Measurements from ENCODE around the gene CATSPERE.
"Not testable (repeated sequence)": the region's sequence is repeated elsewhere in the genome, so short reads cannot be mapped to it uniquely, and the experiment has no call there.

Gene CATSPERE

DNA sequence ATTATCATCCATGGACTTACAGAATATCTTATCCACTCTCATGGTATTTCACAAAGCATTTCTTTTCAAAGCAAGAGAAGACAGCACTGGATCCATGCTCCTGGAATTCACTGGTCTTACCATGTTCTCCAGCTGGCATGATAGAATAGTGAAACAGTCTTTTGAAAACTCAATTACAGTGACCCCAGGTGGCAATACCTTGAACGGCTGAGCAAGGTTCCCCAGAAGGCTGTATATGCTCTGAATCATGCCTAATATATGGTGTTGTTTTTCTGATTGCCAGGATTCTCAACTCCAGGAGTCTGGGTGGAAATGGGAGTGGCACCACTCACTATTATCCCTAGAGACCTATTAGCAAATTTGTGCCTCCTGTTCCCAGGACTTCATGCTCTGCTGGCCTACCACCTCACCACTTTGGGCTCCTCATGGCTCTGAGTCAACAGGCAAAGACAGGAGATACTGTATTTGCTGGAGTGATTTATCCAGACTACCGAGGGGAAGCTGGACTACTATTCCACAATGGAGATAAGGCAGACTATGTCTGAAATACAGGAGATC, 87.6 kb downstream of the CATSPERE start:
- DNase-seq = no peak

GRCh38 chr1:244552336-244552735, 91.3 kb downstream of the CATSPERE start:
- DNase-seq = no peak

GRCh38 chr1:244556263-244556662, 95.2 kb downstream of the CATSPERE start:
- no peak for DNase-seq

DNA sequence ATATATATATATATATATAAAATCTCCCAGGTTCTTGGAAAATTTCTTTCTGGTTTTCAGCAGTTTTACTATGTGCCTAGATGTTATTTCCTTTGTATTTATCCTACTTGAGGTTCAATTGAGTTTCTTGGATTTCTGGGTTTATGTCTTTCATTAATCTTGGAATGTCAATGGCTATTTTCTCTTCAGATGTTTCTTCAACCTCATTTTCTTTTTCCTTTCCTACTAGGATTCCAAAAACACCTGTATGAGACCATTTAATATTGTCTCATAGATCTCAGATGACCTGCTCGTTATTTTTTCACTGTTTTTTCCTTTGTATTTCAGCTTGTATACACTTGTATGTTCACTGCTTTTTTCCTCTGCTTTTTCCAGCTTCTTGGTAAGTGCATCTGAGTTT, 96.5 kb downstream of the CATSPERE start:
- DNase-seq = no peak

GRCh38 chr1:244559561-244559960, 98.5 kb downstream of the CATSPERE start:
- no peak for DNase-seq

GRCh38 chr1:244562877-244563276, 101.8 kb downstream of the CATSPERE start:
- DNase-seq = not testable (repeated sequence)

DNA sequence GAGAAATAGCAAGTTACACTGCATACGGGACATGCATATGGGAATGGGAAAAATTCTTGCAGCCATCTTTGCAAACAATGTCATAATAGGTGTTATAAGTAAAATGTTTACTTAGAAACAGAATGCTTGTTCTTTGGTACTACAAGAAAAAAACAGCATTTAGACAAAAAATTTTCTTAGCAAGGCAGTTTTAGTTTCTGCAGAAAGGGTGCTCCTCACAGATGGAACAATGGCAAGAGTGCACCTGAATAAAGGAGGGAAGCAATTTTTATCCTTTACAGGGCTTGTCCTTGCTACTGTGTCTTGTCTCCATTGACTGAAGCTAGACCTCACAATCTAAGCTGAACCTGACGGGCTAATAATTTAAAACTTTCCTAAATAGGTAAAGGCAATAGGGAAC, 112.7 kb downstream of the CATSPERE start:
- no peak for DNase-seq

DNA sequence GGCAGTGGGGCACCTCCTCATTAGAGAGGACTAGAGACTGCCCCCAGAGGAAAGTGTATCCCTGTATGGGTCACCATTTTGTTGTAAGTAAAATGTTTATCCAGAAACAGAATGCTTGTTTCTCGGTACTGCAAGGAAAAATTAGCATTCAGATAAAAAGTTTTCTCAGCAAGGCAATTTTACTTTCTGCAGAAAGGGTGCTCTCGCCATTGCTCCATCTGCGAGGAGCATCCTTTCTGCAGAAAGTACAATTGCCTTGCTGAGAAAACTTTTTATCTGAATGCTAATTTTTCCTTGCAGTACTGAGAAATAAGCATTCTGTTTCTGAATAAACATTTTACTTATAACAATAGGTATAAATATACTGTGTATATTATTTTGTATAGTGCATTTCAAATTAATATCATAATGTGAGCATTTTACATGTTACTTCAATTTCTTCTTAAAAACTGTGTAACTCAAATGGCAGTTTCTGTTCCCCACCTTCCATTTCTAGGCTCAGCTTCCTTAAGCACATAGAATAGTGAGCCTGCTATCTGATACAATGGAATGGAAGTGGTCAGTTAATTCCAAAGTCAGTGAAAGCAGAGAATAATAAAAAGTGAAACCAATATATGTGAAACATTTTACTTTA, 115.3 kb downstream of the CATSPERE start:
- peak; percentile 7 to 24 (median 16) for DNase-seq

- not testable (repeated sequence) for DNase-seq
Measured at GRCh38 chr1:244578205-244578604, 117.1 kb downstream of the CATSPERE start.

GRCh38 chr1:244583358-244583982, 122.4 kb downstream of the CATSPERE start:
- no peak for DNase-seq

DNA sequence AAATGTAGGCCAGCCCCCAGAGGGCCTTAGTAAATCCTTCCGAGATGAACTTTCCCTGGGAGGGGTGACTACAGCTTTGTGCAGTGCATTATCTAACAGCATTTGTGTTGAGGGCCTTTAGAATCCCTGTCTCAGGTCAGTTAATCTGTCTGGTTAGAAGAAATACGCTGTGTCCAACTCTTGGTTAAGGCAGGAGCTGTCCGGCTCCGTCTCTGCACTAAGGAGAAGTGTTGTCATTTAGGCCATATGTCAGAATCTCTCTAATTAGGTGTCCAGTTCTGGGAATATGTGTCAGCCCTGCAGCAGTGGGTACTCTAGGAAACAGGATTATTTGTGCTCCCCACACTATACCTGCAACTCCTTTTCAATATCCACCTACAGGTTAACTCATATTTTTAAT, 124.8 kb downstream of the CATSPERE start:
- DNase-seq = no peak

DNA sequence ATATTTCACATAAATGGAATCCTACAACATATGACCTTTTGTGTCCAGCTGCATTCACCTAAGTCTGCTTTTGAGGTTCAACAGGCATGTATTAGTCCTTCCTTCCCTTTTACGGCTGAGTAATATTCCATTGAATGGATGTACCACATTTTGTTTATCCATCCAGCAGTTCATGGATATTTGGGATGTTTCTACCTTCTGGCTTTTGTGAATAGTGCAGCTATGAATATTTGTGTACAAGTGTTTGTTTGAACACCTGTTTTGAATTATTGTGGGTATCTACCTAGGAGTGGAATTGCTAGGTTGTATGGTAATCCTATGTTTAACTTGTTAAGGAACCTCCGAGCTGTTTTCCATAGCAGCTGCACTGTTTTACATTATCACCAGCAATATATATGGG, 129.6 kb downstream of the CATSPERE start:
- DNase-seq = no peak

DNA sequence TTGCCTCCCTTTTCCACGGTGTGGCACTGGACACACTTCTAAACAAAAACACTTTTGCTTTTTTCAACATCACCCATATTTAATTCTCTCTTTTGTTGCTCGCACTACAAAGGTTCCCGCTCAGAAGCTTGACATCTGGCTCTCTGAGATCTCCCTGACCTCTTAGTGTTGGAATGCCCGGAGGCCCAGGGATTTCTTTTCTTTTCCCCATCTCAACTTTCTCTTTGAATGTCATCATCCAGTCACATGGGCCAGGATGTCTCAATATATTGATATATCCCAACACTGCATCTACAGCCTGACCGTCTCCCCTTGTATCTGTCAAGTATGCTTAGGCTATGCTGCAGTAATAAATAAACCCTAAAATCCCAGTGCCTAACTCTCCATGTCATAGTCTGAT, 137.5 kb downstream of the CATSPERE start:
- DNase-seq = no peak

DNA sequence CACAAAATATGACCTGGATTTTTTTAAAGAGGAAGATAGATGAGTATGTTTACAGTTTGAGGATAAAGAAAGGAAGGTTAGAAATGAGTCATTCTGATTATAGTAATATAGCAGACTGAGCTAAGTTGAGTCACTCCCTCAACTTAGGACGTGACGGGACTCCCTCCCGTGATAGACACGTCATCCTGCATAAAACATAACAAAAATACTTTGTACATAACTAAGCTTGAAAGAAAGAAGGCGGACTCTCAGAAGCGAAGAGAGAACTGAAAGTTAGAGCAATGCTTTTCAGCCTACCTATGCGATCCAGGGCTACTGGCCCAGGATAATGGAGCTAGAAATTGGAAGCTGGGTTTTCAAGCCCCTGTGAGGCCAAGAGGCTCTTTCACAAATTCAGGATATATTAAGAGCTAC, 138.9 kb downstream of the CATSPERE start:
- peak; percentile 81 to 94 (median 86) for DNase-seq

- no peak for DNase-seq
Measured at GRCh38 chr1:244601336-244601735, 140.3 kb downstream of the CATSPERE start.

- DNase-seq = peak; percentile 33 to 77 (median 52)
Measured at GRCh38 chr1:244603498-244603897, 142.4 kb downstream of the CATSPERE start.

DNA sequence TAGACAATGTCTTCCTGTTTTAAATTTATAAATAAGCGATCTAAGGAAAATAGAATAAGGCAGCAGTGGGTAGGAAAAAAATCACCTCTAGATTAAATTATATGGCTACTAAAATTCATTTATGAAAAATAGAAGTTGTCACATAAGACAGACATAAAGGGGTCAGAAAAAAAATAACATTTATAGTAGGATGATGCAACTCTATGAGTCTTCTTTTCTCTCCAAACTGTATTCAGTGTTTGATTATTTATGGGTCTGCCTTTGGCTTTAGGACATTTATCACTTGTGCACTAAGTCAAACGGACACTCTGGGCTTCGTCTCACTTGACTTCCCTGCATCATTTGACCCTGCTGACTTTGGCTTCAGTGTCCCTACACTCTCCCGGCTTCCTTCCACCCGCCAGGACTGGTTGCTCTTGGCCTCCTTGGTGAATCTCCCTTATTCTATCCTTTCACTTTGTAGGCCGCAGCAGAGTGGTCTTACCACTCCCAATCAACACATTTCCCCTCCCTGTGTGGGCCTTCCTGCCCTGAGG, 144.8 kb downstream of the CATSPERE start:
- DNase-seq = no peak

- no peak for DNase-seq
Measured at GRCh38 chr1:244614113-244614836, 153.2 kb downstream of the CATSPERE start.

DNA sequence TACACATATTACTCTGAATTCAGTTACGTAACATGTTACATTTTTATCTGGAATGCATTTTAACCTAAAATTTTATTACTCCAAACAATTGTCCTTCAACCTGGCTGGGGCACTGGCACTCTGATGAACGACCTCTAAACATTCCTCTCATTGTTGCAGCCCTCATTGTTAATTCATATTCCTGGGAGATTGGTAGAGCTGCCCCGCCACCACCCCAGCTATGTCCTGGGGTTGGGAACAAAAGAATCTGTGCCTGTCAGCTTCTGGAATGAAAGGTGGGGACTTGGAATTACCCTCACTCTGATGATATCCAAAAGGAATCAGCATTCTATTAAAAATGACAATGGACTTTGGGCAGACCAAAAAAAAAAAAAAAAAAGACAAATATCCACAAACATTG, 153.8 kb downstream of the CATSPERE start:
- DNase-seq = no peak

- no peak for DNase-seq
Measured at GRCh38 chr1:244615301-244615700, 154.2 kb downstream of the CATSPERE start.

GRCh38 chr1:244626709-244627108, 165.6 kb downstream of the CATSPERE start:
- DNase-seq = no peak

DNA sequence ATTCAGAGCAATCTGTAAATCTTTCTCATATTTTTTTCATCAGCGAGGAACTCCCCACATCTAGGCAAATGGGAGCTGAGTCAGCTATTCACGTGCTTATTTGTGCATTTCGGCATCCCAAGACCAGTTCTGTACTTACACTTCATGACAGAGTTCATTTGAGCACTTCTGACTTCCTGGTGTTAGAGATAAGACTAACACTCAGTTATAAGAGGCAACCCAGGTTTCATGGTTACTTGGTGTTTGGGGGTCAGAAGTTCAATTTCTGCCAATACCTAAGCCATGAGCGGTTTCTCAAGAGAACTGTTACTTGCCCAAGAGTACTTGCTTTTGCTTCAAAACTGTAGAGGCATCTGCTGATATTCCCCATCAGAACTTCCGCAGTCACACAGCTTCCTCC, 167.7 kb downstream of the CATSPERE start:
- no peak for DNase-seq

- DNase-seq = no peak
Measured at GRCh38 chr1:244633140-244633539, 172.1 kb downstream of the CATSPERE start.
